ENCODE measurements around the gene ZDHHC1.
A peak's percentile ranks its signal among the peaks of the same experiment; 100 is the strongest.

The ZDHHC1 gene

GRCh38 chr16:67446968-67447507, 30.8 kb upstream of the ZDHHC1 start:
- DNase-seq = no peak

DNA sequence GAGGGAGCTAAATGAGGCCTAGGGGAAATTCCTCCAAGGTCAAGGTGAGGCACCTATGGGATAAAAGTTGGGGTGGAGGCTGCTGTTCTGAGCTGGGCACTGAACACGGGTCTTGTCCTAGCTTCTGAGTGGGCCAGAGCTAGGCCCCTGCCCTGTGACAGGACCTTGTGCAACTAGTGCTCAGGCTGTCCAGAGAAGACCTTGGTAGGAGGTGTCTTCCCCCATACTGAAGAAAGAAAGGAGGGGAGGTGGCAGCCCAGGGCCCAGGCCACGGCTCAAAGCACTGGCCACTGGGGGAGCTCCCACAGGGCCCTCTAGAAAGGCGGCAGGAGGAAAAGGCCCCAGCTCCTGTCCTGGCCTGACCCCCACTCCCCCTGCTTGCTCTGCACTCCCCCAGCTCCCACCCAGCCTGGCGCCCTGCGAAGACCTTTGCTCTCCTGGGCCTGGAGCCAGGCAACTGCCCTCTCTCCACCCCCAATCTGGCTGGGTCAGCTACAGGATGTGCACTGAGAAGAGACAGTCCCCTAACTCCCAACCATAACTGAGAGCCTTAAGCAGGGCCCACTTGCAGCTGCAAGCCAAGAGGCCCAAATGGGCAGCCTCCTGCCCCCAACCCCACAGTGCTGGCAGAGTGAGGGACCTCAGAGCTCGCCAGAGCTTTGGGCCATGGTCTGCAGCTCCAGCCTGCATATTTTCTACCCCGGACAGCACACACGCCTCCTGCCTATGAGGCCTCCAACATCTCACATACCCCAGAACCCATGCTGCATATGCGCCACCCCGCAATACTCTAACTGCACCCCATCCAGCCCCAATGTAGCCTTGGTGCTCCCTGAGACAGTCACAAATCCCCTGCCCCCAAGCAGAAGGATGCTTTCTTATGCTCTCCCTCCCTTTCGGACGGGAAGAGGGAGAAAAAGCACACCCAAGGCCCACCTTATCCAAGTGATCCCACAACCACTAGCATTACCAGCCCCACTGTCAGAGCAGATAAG, 29.9 kb upstream of the ZDHHC1 start:
- no peak for DNase-seq

DNA sequence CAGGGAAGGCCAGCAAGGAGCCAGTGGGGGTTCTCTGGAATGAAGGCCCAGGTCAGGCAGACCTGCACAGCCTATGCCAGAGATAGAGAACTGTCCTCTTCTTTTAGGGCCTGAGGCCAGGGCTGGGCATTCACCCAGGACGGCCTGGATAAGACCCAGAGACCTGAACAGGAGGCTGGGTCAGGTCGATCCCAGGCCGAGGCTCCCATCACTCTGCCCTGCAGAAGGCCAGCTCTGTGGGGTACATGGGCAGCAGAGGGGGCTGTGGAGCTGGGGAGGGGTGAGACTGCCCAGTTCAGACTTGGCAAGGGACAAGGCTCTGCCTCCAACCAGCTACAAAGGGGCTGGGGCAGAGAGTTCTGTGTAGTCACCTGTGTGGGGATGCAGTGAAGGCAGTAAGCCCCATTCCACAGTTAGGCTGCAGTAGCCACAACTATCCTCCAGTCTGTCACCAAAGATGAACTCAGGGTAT, 29.2 kb upstream of the ZDHHC1 start:
- no peak for DNase-seq

DNA sequence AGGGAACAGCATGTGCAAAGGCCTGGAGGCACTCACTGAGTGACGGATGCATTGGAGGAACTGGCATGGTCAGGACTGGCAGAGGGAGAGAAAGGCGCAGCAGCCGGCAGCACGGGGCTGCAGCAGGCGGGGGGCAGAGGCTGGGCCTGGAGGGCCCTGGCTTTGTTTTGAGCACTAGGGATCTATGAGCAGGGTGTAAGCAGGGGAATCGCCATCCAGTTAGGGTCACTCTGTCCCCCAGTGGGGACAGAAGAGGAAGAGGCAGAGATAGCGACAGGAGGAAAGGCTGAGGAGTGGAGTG, 28.8 kb upstream of the ZDHHC1 start:
- no peak for DNase-seq

GRCh38 chr16:67444259-67445125, 28.2 kb upstream of the ZDHHC1 start:
- DNase-seq = no peak

- DNase-seq = no peak
Observed at GRCh38 chr16:67443265-67443664, 27.0 kb upstream of the ZDHHC1 start.

- DNase-seq = no peak
Observed at GRCh38 chr16:67442581-67443255, 26.4 kb upstream of the ZDHHC1 start.

- no peak for DNase-seq
Observed at GRCh38 chr16:67441907-67442306, 25.6 kb upstream of the ZDHHC1 start.

DNA sequence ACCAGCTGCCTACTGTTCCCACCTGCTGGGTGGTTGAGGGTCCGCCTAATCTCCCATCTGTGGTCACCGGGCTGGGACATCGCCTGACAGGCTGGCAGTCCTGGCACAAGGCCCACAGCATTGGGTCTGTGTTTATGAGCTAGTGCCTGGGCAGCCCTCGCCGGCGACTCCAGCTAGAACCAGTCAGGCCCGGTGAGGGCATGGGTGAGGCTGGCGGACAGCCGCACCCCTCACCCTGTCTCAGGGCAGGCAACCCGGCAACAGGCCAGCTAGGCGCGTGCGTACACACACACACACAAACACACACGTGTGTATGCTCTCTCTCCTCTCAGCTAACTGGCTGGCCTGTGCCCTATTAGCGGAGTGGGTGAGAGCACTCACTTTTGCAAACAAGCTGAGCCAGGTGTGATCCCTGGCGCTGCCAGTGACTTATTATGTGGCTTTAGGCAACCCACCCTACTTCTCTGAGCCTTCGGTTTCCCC, 25.0 kb upstream of the ZDHHC1 start:
- DNase-seq = no peak

- DNase-seq = no peak
Observed at GRCh38 chr16:67438824-67439393, 22.6 kb upstream of the ZDHHC1 start.

- no peak for DNase-seq
Observed at GRCh38 chr16:67438098-67438791, 22.0 kb upstream of the ZDHHC1 start.

GRCh38 chr16:67437513-67437912, 21.2 kb upstream of the ZDHHC1 start:
- no peak for DNase-seq

DNA sequence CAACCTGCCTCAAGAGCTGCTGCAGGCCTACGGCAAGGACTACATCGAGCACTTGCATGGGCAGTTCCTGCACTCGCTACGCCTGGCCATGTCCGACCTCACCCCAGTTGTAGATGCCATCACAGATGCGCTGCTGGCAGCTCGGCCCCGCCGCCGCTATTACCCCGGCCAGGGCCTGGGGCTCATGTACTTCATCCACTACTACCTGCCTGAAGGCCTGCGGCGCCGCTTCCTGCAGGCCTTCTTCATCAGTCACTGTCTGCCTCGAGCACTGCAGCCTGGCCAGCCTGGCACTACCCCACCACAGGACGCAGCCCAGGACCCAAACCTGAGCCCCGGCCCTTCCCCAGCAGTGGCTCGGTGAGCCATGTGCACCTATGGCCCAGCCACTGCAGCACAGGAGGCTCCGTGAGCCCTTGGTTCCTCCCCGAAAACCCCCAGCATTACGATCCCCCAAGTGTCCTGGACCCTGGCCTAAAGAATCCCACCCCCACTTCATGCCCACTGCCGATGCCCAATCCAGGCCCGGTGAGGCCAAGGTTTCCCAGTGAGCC, 20.4 kb upstream of the ZDHHC1 start:
- DNase-seq = no peak

DNA sequence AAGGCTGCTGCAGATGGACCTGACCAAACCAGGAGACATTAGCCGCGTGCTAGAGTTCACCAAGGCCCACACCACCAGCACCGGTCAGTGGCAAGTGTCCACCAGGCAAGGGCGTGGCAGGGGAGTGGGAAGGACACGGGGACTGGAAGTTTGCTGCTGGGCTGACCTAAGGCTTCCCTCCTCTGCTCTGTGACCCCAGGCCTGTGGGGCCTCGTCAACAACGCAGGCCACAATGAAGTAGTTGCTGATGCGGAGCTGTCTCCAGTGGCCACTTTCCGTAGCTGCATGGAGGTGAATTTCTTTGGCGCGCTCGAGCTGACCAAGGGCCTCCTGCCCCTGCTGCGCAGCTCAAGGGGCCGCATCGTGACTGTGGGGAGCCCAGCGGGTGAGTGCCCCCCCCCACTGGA, 19.5 kb upstream of the ZDHHC1 start:
- no peak for DNase-seq

DNA sequence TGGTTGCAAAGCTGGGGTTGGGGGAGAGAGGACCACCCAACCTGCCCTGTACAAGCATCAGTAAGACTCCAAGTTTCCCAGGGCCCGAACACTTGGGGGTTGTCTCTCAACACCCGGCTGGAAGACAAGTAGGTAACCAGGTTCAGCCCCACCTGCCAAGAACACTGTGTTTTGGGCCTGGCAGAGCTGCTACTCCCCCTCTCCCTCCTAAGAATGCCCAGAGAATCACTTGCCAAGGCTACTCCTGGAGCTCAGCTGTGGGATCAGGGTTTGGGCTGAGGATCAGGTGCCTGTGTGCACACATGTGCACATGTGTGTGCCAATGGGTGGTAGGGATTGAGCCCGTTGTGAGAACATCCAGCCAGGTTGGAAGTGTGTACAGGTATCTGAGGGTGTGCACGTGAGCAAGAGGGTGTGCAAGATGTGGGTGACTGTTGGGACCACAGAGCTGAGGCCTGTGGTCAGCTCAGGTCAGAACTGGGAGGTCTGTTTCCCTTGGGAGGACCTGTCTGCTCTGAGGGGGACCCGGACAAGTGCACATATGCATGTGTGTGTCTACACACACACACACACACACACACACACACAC, 16.9 kb upstream of the ZDHHC1 start:
- no peak for DNase-seq

DNA sequence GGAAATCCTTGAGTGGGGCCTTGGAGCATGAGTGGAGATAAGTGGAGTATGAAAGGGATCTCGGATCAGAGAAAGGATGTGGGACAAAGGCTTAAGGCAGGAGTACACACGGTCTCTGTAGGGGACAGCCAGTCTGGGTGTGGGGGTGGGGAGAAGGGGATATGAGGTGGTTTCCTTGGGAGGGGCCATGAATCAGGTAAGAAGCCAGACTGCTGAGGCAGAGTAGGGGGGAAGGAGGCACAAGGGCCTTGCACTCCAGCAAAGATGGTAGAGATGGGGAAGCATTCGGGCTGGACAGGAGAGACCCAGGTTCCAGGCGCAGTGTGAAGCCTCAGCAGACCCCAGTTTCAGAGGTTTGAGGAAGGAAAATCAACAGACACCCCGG, 16.2 kb upstream of the ZDHHC1 start:
- no peak for DNase-seq

- DNase-seq = no peak
Observed at GRCh38 chr16:67431775-67432505, 15.7 kb upstream of the ZDHHC1 start.

DNA sequence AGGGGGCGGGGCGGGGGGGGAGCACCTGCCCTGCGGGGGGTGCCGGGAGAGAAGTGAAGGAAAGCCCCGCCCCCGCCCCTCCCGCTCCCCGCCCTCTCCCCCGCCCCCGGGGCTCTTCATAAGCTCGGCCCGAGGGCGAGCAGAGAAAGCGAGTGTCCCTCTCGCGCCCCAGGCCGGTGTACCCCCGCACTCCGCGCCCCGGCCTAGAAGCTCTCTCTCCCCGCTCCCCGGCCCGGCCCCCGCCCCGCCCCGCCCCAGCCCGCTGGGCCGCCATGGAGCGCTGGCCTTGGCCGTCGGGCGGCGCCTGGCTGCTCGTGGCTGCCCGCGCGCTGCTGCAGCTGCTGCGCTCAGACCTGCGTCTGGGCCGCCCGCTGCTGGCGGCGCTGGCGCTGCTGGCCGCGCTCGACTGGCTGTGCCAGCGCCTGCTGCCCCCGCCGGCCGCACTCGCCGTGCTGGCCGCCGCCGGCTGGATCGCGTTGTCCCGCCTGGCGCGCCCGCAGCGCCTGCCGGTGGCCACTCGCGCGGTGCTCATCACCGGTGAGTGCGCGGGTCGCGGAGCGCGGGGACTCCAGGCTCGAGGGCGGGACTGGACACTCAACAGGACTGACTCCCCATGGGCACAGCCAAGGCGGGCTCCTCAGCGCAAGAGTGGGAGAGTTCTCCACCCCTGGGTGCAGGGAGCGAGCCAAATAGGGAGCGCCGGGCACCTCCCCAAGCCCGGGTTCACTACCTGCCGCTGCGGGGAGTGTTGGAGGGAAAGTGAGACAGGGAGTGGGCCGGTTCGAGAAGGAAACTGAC, 14.9 kb upstream of the ZDHHC1 start, which contains the start of gene HSD11B2:
TSS of gene HSD11B2 (plus strand) at position 145 of the 798 bp plus-strand sequence. CDS start at position 273, 128 bp downstream.
- peak; percentile 48 to 62 for DNase-seq

DNA sequence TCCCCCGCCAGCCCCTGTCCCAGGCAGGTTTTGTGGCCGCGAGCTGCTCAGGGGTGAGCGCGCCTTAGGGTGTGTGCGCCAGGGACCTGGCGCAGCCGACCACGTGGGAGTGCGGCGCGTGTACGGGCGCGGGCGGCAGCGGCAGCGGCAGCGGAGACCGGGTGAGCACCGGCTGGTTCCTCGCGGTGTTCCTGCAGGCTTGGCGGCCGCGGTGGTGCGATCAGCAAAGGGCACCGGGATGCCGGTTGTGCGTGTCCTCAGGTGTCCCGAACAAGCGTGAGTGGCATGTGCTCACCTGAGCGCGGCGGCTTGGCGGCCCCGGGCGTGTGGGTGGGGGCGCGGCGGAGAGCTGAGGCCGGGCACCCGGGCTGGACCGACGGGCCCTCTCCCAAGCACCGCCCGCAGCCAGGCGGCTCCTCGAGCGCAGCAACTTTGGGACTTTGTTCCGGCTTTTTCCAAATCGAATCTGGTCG, 14.3 kb upstream of the ZDHHC1 start:
- DNase-seq = no peak

Measured in NCI-H1930 (cell line).